ENCODE data around the gene E2F4. TPM values are rescaled to one million over a fixed set of nuclear protein-coding genes. Genes with fewer than 3 reads are reported as not detected.

The E2F4 gene
- total and polyA plus RNA-seq, 2 of the 13 experiments (the other 11 are each of a cell fraction or from before 2014, with no cell fraction given), result 84.8 to 91.2 TPM

- no peak for TF ChIP-seq ASH2L (IDR thresholded peaks at IDR 0.05; ENCODE audit: insufficient read length, low read depth, low read length)
- no peak for TF ChIP-seq GPN1 (CRISPR knock-in tag; IDR thresholded peaks at IDR 0.05; ENCODE audit: borderline replicate concordance)
- 0 out of 2 replicates have a peak, but pooled peaks have one; percentile 25 for TF ChIP-seq ZNF639 (CRISPR knock-in tag; conservative IDR thresholded peaks at IDR 0.05)
- 0 out of 2 replicates have a peak, but pooled peaks have one; percentile 2 for TF ChIP-seq ATF3 (CRISPR knock-in tag; IDR thresholded peaks at IDR 0.05)
- peak; percentile 59; the same call in 1 of the 2 replicates for TF ChIP-seq ERF (CRISPR knock-in tag; IDR thresholded peaks at IDR 0.05)
- peak; percentile 17; the same call in 1 of the 2 replicates for TF ChIP-seq ZNF143 (CRISPR knock-in tag; IDR thresholded peaks at IDR 0.05)
- 0 out of 2 replicates have a peak, but pooled peaks have one; percentile 55 for TF ChIP-seq SETDB1 (CRISPR knock-in tag; IDR thresholded peaks at IDR 0.05; ENCODE audit: borderline replicate concordance)
- 0 out of 4 replicates have a peak, but pooled peaks of 1 of the 2 experiments have one; percentile 17 for TF ChIP-seq ATF4 (CRISPR knock-in tag; IDR thresholded peaks at IDR 0.05)
- TF ChIP-seq IKZF5 (CRISPR knock-in tag; IDR thresholded peaks at IDR 0.05), result peak; percentile 75; the same call in 1 of the 2 replicates
- 0 out of 2 replicates have a peak, but pooled peaks have one; percentile 20 for TF ChIP-seq BRF2 (CRISPR knock-in tag; IDR thresholded peaks at IDR 0.05)
- TF ChIP-seq ARID4A (CRISPR knock-in tag; IDR thresholded peaks at IDR 0.05; ENCODE audit: borderline replicate concordance), result peak; percentile 88
- TF ChIP-seq CENPBD1 (CRISPR knock-in tag; IDR thresholded peaks at IDR 0.05; ENCODE audit: borderline replicate concordance, low read depth), result no peak; the same call in 1 of the 2 replicates
- peak; percentile 96 for TF ChIP-seq KLF13 (CRISPR knock-in tag; IDR thresholded peaks at IDR 0.05)
These were observed 41.0 kb upstream of the E2F4 start, which contains the start of gene B3GNT9 (continued) for GRCh38 chr16:67150833-67151396.
